UCSD-AML1 (cell line): ENCODE results near the gene TM9SF1.

Experiments used
- DNase-seq: peaks from one replicate; lab custom pipeline; 2025; ENCODE audit not compliant: unreplicated experiment; lab: John Stamatoyannopoulos, UW

The TM9SF1 gene

GRCh38 chr14:24151404-24152080 is 43.7 kb downstream of the TM9SF1 start:
- no peak for DNase-seq

GRCh38 chr14:24150993-24151392 is 44.2 kb downstream of the TM9SF1 start:
- DNase-seq, result no peak

- DNase-seq, result no peak
Observed at GRCh38 chr14:24150567-24150966, 44.7 kb downstream of the TM9SF1 start.

GRCh38 chr14:24150061-24150460 is 45.2 kb downstream of the TM9SF1 start:
- DNase-seq, result no peak

DNA sequence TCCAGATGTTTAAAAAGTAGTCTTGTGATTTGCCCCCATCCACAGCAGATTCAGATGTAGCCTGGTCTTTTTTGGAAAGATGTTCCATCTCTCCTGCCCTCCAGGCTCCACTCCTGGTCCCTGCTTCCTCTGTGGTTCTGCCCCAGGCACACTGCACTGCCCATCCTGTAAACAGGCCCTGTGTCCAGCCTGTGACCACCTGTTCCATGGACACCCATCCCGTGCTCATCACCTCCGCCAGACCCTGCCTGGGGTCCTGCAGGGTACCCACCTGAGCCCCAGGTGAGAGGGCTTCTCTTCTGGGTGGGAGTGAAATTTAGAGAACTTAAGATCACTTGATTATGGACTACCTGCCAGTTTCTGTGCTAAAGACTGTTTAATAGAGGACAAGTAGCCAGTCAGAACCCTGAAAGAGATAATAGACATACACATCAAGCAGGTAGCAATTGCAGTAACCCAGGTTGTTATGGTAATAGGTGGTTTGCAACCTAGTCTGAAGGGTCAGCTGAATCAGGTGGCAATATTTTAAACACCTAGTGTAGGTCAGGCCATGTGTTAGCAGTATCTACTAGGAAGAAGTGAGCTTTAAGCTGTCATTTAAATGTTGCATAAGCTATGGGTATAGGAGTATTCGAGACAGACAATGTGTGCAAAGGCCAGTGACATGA is 45.8 kb downstream of the TM9SF1 start:
- DNase-seq, result no peak

DNA sequence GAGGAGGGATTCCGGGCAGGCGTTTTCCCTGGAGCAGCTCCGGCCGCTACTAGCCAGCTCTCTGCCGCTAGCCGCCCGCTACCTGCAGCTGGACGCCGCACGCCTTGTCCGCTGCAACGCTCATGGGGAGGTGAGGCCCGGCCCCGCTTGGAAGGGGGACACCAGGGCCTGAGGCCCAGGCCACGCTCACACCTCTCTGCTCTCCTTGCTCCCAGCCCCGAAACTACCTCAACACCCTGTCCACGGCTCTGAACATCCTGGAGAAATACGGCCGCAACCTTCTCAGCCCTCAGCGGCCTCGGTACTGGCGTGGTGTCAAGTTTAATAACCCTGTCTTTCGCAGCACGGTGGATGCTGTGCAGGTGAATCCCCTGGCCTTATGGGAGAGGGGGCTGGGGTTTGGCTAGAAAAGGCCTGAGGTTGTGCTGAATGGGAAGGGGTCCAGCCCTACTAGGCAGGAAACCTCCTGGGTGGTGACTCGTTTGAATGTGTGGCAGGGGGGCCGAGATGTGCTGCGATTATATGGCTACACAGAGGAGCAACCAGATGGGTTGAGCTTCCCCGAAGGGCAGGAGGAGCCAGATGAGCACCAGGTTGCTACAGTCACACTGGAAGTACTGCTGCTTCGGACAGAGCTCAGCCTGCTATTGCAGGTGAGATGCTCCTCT is 47.3 kb downstream of the TM9SF1 start:
- no peak for DNase-seq

- DNase-seq, result peak; percentile 98
Observed at GRCh38 chr14:24146978-24147760, 48.1 kb downstream of the TM9SF1 start, which contains the start of gene RNF31. Gene RNF31 (plus strand): TSS chr14:24147498. CDS start chr14:24147699, 201 bp downstream.

- DNase-seq, result peak; percentile 97
Observed at GRCh38 chr14:24146453-24146977, 48.7 kb downstream of the TM9SF1 start, which contains the start of gene PSME2. Gene PSME2 (minus strand): TSS chr14:24146610. CDS start chr14:24146581, 29 bp downstream.

- DNase-seq, result no peak
Observed at GRCh38 chr14:24145690-24146452, 49.4 kb downstream of the TM9SF1 start.

GRCh38 chr14:24145219-24145618 is 50.0 kb downstream of the TM9SF1 start:
- no peak for DNase-seq

GRCh38 chr14:24144451-24144850 is 50.8 kb downstream of the TM9SF1 start:
- no peak for DNase-seq

- no peak for DNase-seq
Observed at GRCh38 chr14:24143511-24143910, 51.7 kb downstream of the TM9SF1 start.

GRCh38 chr14:24141097-24141880 is 54.0 kb downstream of the TM9SF1 start, which contains the start of gene EMC9:
Gene EMC9 (minus strand): TSS chr14:24141591. CDS start chr14:24141304, 287 bp downstream.
- peak; percentile 99 for DNase-seq

GRCh38 chr14:24139272-24139934 is 55.8 kb downstream of the TM9SF1 start:
- DNase-seq, result no peak
